K562 (cell line): Measurements from ENCODE around the gene NBEAL2. TPM values are rescaled to one million over a fixed set of nuclear protein-coding genes. Genes with fewer than 3 reads are reported as not detected.

Experiments
- ATAC-seq: fragments of 200-7000 bp; cut with Tn5 transposase; 3 replicates; pipeline ENCODE4 v1.9.1; 2020; ENCODE audit warnings: moderate library complexity
- BruUV-seq: library from RNA; stranded (reverse); fragments of 400-500 nt; replicated peaks from 2 replicates; lab custom pipeline; 2021; lab: Mats Ljungman, UMichigan
- CTCF ChIA-PET: fragments of 300-600 bp; formaldehyde crosslinking; extraction: SDS; loops from one replicate; lab custom pipeline; 2021; ENCODE audit warnings: low intra/inter-chr PET ratio; lab: Yijun Ruan, JAX
- POLR2A ChIA-PET: fragments of 300-600, 350-650 bp; sonication (Branson Sonifier 250); formaldehyde crosslinking; extraction: SDS; loops from one replicate; lab custom pipeline; 2021; ENCODE audit warnings: antibody characterized with exemption, inconsistent platforms; lab: Yijun Ruan, JAX
- DNase-seq, 4 experiments: peaks; one replicate each; pipeline versions ENCODE4 v3.0.0 to v3.0.0-alpha.2; 2011 to 2018; ENCODE audit warnings: low spot score in 3 of 4, mixed read lengths in 3 of 4; ENCODE audit errors: extremely low read depth in 1 of 4
- FAIRE-seq: peaks from 2 replicates; lab custom pipeline; 2011; peaks lifted over from hg19 to GRCh38; lab: Jason Lieb, UNC
- H2AFZ ChIP-seq: 2 replicates; pipeline ENCODE4 v1.6.0; 2011; ENCODE audit warnings: low read depth, low read length, control low read depth, inconsistent platforms
- H3K27ac ChIP-seq: fragments of 200-600 bp; 3 replicates; pipeline ENCODE4 v1.8.0; 2011; ENCODE audit warnings: low read depth, mild to moderate bottlenecking, control low read depth, inconsistent platforms, low read length, moderate library complexity, mixed read lengths; ENCODE audit errors: extremely low read depth
- H3K27me3 ChIP-seq, 2 experiments: fragments of 300-600 bp in 1 of 2; 2 replicates in 1 of 2; 3 replicates in 1 of 2; pipeline versions ENCODE4 v1.6.0 to v1.8.0; 2011; ENCODE audit warnings: inconsistent platforms in 2 of 2, low read length in 2 of 2, mild to moderate bottlenecking in 1 of 2, mixed read lengths in 1 of 2, moderate library complexity in 1 of 2; ENCODE audit not compliant: control insufficient read depth in 2 of 2, insufficient read depth in 2 of 2
- H3K36me3 ChIP-seq: fragments of 300-600 bp; 3 replicates; pipeline ENCODE4 v1.8.0; 2011; ENCODE audit warnings: mild to moderate bottlenecking, low read length, inconsistent platforms; ENCODE audit not compliant: control insufficient read depth, insufficient read depth
- H3K4me1 ChIP-seq, 2 experiments: fragments of 200-600 bp in 1 of 2; replicated peaks in 1 of 2; 2 replicates in 1 of 2; 3 replicates in 1 of 2; pipeline versions ENCODE4 v1.5.1 to v1.8.0; 2011; ENCODE audit warnings: inconsistent platforms in 2 of 2, low read length in 2 of 2, mild to moderate bottlenecking in 1 of 2, mixed read lengths in 1 of 2, moderate library complexity in 1 of 2; ENCODE audit not compliant: control insufficient read depth in 2 of 2, insufficient read depth in 2 of 2
- H3K4me2 ChIP-seq: 2 replicates; pipeline ENCODE4 v1.6.1; 2011; ENCODE audit warnings: low read length, control low read depth, inconsistent platforms, mixed read lengths; ENCODE audit not compliant: insufficient read depth
- H3K4me3 ChIP-seq: fragments of 200-600 bp; sonication (generic), shearing (Covaris generic); 2 replicates; pipeline ENCODE4 v1.5.1; 2016; ENCODE audit warnings: control low read depth, inconsistent platforms
- H3K79me2 ChIP-seq: fragments of 200-600 bp; 3 replicates; pipeline ENCODE4 v1.8.0; 2011; ENCODE audit warnings: low read length, inconsistent platforms; ENCODE audit not compliant: control insufficient read depth, insufficient read depth
- H3K9ac ChIP-seq, 2 experiments: 2 replicates each; pipeline versions ENCODE4 v1.6.0 to v1.6.1; 2011; ENCODE audit warnings: low read depth in 2 of 2, low read length in 2 of 2, control low read depth in 1 of 2, inconsistent platforms in 1 of 2, mild to moderate bottlenecking in 1 of 2, mixed read lengths in 1 of 2; ENCODE audit not compliant: insufficient read depth in 1 of 2
- H3K9me1 ChIP-seq: one replicate; pipeline ENCODE4 v1.6.0; 2011; ENCODE audit warnings: inconsistent platforms, mild to moderate bottlenecking, low read length, moderate library complexity; ENCODE audit not compliant: control insufficient read depth, insufficient read depth
- H3K9me3 ChIP-seq: replicated peaks from 2 replicates; pipeline ENCODE4 v1.5.1; 2011; ENCODE audit warnings: low read depth, low read length, inconsistent platforms; ENCODE audit not compliant: control insufficient read depth, insufficient read depth
- H4K20me1 ChIP-seq: replicated peaks from 2 replicates; pipeline ENCODE4 v1.6.1; 2011; ENCODE audit warnings: low read length, inconsistent platforms, mixed read lengths; ENCODE audit not compliant: control insufficient read depth, insufficient read depth
- BCL6 ChIP-seq: fragments of 250-450 bp; sonication (Bioruptor Pico); IDR thresholded peaks from 2 replicates; pipeline ENCODE4 v1.4.0; 2020
- EGR1 ChIP-seq: fragments of 450-650 bp; conservative IDR thresholded peaks from 2 replicates; pipeline ENCODE4 v1.6.1; 2017; ENCODE audit warnings: mild to moderate bottlenecking
- FOXO4 ChIP-seq: fragments of 450-650 bp; formaldehyde crosslinking; IDR thresholded peaks from 2 replicates; pipeline ENCODE4 v1.4.0; 2020; ENCODE audit warnings: mild to moderate bottlenecking, moderate library complexity
- KHSRP ChIP-seq: fragments of 450-650 bp; IDR thresholded peaks from 2 replicates; pipeline ENCODE4 v1.6.1; 2017
- NCOR1 ChIP-seq: fragments of 450-650 bp; IDR thresholded peaks from 2 replicates; pipeline ENCODE4 v1.6.1; 2016; ENCODE audit warnings: mild to moderate bottlenecking, moderate library complexity
- NFIC ChIP-seq: fragments of 450-650 bp; IDR thresholded peaks from 2 replicates; pipeline ENCODE4 v1.6.1; 2017; ENCODE audit warnings: mild to moderate bottlenecking, inconsistent platforms
- RAD21 ChIP-seq, 2 experiments: fragments of 250-450 bp in 1 of 2; fragments of 450-650 bp in 1 of 2; sonication (Bioruptor Pico) in 1 of 2; formaldehyde crosslinking in 1 of 2; IDR thresholded peaks in 1 of 2; conservative IDR thresholded peaks in 1 of 2; 2 replicates each; pipeline versions ENCODE4 v1.4.0 to v1.8.0; 2020 to 2022; ENCODE audit warnings: mild to moderate bottlenecking in 2 of 2, moderate library complexity in 1 of 2
- ZFX ChIP-seq: sonication (generic); formaldehyde crosslinking; IDR thresholded peaks from 2 replicates; pipeline ENCODE4 v1.8.0; 2022; ENCODE audit warnings: mild to moderate bottlenecking, missing genetic modification reagents, moderate library complexity
- ZNF324 ChIP-seq: fragments of 250-450 bp; sonication (Bioruptor Pico); IDR thresholded peaks from 2 replicates; pipeline ENCODE4 v1.4.0; 2020; ENCODE audit warnings: mild to moderate bottlenecking
- WGBS: fragments of 100-300 bp; shearing (Covaris generic); methylation state at CpG from one replicate; pipeline ENCODE4 v1.1.6; 2016; ENCODE audit warnings: low coverage, mixed read lengths; ENCODE audit not compliant: insufficient coverage; ENCODE audit errors: missing lambda C conversion rate; 5-methylcytosine and 5-hydroxymethylcytosine counted together
- in situ Hi-C: fragments of 300-500 bp; cut with MboI; formaldehyde crosslinking; loops from 4 replicates; pipeline ENCODE4 v1.15.0; 2018; ENCODE audit warnings: inconsistent platforms, mixed read lengths
- intact Hi-C: fragments of 100-400 bp; cut with micrococcal nuclease; formaldehyde crosslinking; loops from 2 replicates; pipeline ENCODE4 v1.14.2; 2022
- polyA plus RNA-seq, 8 experiments: library from polyadenylated mRNA; depleted of rRNA in 4 of 8; stranded (reverse) in 5 of 8; unstranded in 3 of 8; fragments of >200 nt; fragmentation: Nextera tagmentation in 2 of 8; fragmentation: Illumina TruSeq in 1 of 8; extraction: Ambion mirVana in 2 of 8; extraction: Trizol in 1 of 8; gene quantifications; 2 replicates each; pipeline versions ENCODE4 v1.2.1 to v1.2.3, GENCODE V29; 2011 to 2014; ENCODE audit warnings: inconsistent platforms in 1 of 8, missing spikeins in 1 of 8
- total RNA-seq, 7 experiments: library from RNA; depleted of rRNA in 6 of 7; stranded (reverse); fragments of >200 nt in 6 of 7; fragmentation: Illumina TruSeq in 2 of 7; extraction: Trizol in 2 of 7; gene quantifications; 2 replicates each; pipeline versions ENCODE4 v1.2.1 to v1.2.3, GENCODE V29; 2011 to 2021; ENCODE audit warnings: low replicate concordance in 1 of 7
- TF ChIP-seq, protein P1 (sequence below): sonication (generic); formaldehyde crosslinking; IDR thresholded peaks from 2 replicates; pipeline ENCODE4 v1.8.0; 2022; ENCODE audit warnings: mild to moderate bottlenecking, low read depth, missing genetic modification reagents

Gene NBEAL2
- total and polyA plus RNA-seq, 9 of the 15 experiments (the other 6 are each of a cell fraction or from before 2014, with no cell fraction given), result 0.06 to 114 (median 29.6) TPM

DNA sequence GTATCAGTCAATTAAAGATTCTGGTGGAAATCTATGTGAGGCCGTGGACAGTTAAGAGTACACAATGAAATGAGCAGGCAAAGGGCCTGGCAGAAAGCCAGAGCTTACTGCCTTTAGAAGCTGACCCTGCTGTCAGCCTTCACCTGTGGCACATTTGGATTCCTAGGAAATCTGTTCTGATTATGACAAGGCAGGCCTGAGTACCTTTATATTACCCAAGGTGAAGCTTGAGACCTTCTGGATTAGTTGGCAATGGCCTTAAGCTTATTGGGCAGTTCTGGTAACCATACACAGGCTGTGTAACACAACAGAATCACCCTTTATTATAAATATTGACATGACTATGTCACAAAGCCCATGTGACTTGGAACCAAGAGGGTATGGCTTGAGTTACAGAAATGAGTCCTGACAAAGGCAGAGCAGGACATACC, 43.2 kb downstream of the NBEAL2 start:
- peaks cover 39% of the 10 kb centered on the region for H3K36me3 ChIP-seq

GRCh38 chr3:47024932-47025331, 45.5 kb downstream of the NBEAL2 start:
- ChIA-PET POLR2A (interaction anchor here (0.6 kb wide), 2 partner anchors 245 to 288 kb away, joined by 3 read pairs; no protein-coding TSS in a partner anchor), CTCF (no interaction called here)
- no peak for TF ChIP-seq ZFX
- TF ChIP-seq RAD21 (CRISPR knock-in tag; conservative IDR thresholded peaks at IDR 0.05 in 1 of 2, IDR thresholded peaks at IDR 0.05 in 1 of 2), result peak in 1 of 2 experiments; percentile 20; a peak in 1 of 4 replicates
- TF ChIP-seq EGR1, result no peak
- no peak for TF ChIP-seq NCOR1
- TF ChIP-seq KHSRP, result no peak
- TF ChIP-seq BCL6 (CRISPR knock-in tag), result no peak
- TF ChIP-seq, protein P1, sequence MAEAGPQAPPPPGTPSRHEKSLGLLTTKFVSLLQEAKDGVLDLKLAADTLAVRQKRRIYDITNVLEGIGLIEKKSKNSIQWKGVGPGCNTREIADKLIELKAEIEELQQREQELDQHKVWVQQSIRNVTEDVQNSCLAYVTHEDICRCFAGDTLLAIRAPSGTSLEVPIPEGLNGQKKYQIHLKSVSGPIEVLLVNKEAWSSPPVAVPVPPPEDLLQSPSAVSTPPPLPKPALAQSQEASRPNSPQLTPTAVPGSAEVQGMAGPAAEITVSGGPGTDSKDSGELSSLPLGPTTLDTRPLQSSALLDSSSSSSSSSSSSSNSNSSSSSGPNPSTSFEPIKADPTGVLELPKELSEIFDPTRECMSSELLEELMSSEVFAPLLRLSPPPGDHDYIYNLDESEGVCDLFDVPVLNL (CRISPR knock-in tag), result no peak
- no peak for TF ChIP-seq FOXO4 (CRISPR knock-in tag)
- Histone ChIP-seq H4K20me1 (peaks cover 4% of the 10 kb centered on the region; the same call in 1 of the 2 replicates), H3K27me3 (no peaks in the 10 kb centered on the region), H3K9ac (no peak overlapping the region), H3K4me3 (no peak overlapping the region), H3K9me3 (no peaks in the 10 kb centered on the region), H3K4me1 (no peaks in the 10 kb centered on the region; a peak in 1 of 5 replicates), H3K79me2 (peaks cover 19% of the 10 kb centered on the region), H3K36me3 (peaks cover 24% of the 10 kb centered on the region), H3K4me2 (no peak overlapping the region), H3K9me1 (no peaks in the 10 kb centered on the region), H2AFZ (no peak overlapping the region), H3K27ac (no peak overlapping the region)
- ATAC-seq (peak; percentile 47), DNase-seq (no peak), FAIRE-seq (no peak)
- in situ Hi-C loops (no loop called here), intact Hi-C loops (no loop called here)
- BruUV-seq, result no TSS peak

More for the DNA sequence above, 43.2 kb downstream of the NBEAL2 start:
- in situ Hi-C loops (no loop called here), intact Hi-C loops (no loop called here)
- no peak overlapping the region for H3K4me2 ChIP-seq
- no peak overlapping the region for H2AFZ ChIP-seq
- no peak overlapping the region for H3K4me3 ChIP-seq
- DNase-seq (no peak), ATAC-seq (no peak), FAIRE-seq (no peak)
- H3K79me2 ChIP-seq, result peaks cover 19% of the 10 kb centered on the region
- H3K27ac ChIP-seq, result no peak overlapping the region
- no peaks in the 10 kb centered on the region for H3K9me1 ChIP-seq
- H3K27me3 ChIP-seq, result no peaks in the 10 kb centered on the region
- H3K4me1 ChIP-seq, result peaks cover 1 to 7% of the 10 kb centered on the region in 2 experiments; a peak in 4 of 5 replicates
- H3K9ac ChIP-seq, result no peak overlapping the region
- CTCF ChIA-PET, result no interaction called here
- BruUV-seq, result no TSS peak
- H3K9me3 ChIP-seq, result no peaks in the 10 kb centered on the region
- H4K20me1 ChIP-seq, result peaks cover 4% of the 10 kb centered on the region; the same call in 1 of the 2 replicates
- POLR2A ChIA-PET, result interaction anchor here (0.9 to 1.2 kb wide), 4 partner anchors 8 to 21 kb away, joined by 3 to 5 read pairs (median 4); no protein-coding TSS in a partner anchor
- no peak for TF ChIP-seq ZNF324
- TF ChIP-seq NFIC, result peak; percentile 69
- WGBS, result 69% methylated on average over 1 of the region's 1 CpG
